GM12878 (cell line): ENCODE results near the gene DHRS7B. TPM values are rescaled to one million over a fixed set of nuclear protein-coding genes. Genes with fewer than 3 reads are reported as not detected.

Source experiments
- DPF2 ChIP-seq: fragments of 450-650 bp; IDR thresholded peaks from 2 replicates; pipeline ENCODE4 v1.6.1; 2017; ENCODE audit warnings: mild to moderate bottlenecking
- ETV6 ChIP-seq, 2 experiments: fragments of 450-650 bp in 1 of 2; IDR thresholded peaks in 1 of 2; conservative IDR thresholded peaks in 1 of 2; 2 replicates each; pipeline ENCODE4 v1.6.1; 2014; ENCODE audit warnings: antibody characterized with exemption in 1 of 2, borderline replicate concordance in 1 of 2, low read depth in 1 of 2, mild to moderate bottlenecking in 1 of 2, moderate library complexity in 1 of 2
- HCFC1 ChIP-seq: fragments of 150-350 bp; IDR thresholded peaks from 2 replicates; pipeline ENCODE4 v1.6.1; 2014; ENCODE audit warnings: low read length
- KDM1A ChIP-seq: fragments of 200-600 bp; sonication (generic); IDR thresholded peaks from 2 replicates; pipeline ENCODE4 v1.6.1; 2016; ENCODE audit warnings: borderline replicate concordance
- MEF2B ChIP-seq: fragments of 450-650 bp; IDR thresholded peaks from 2 replicates; pipeline ENCODE4 v1.6.1; 2018; ENCODE audit warnings: mild to moderate bottlenecking, moderate library complexity; ENCODE audit not compliant: partially characterized antibody, poor library complexity, severe bottlenecking
- MTA2 ChIP-seq: fragments of 450-650 bp; IDR thresholded peaks from 2 replicates; pipeline ENCODE4 v1.6.1; 2016; ENCODE audit warnings: low read depth, mild to moderate bottlenecking, moderate library complexity
- MYB ChIP-seq: fragments of 150-350 bp; IDR thresholded peaks from 2 replicates; pipeline ENCODE4 v1.6.1; 2014; ENCODE audit warnings: mild to moderate bottlenecking, low read depth, low read length, borderline replicate concordance
- NFYB ChIP-seq: IDR thresholded peaks from 2 replicates; pipeline ENCODE4 v1.6.1; 2011; ENCODE audit warnings: low read depth, mild to moderate bottlenecking, low read length, improper control_type of control experiment, moderate library complexity; ENCODE audit not compliant: insufficient read depth
- NR2C1 ChIP-seq: fragments of 450-650 bp; IDR thresholded peaks from 2 replicates; pipeline ENCODE4 v1.6.1; 2017; ENCODE audit warnings: antibody characterized with exemption, mild to moderate bottlenecking, moderate library complexity
- PAX5 ChIP-seq: IDR thresholded peaks from 2 replicates; pipeline ENCODE4 v1.6.1; 2011; ENCODE audit warnings: low read depth, low read length, borderline replicate concordance
- PML ChIP-seq: IDR thresholded peaks from 2 replicates; pipeline ENCODE4 v1.6.1; 2012; ENCODE audit warnings: low read length, inconsistent platforms
- POLR2AphosphoS5 ChIP-seq: IDR thresholded peaks from 2 replicates; pipeline ENCODE4 v1.6.1; 2011; ENCODE audit warnings: mild to moderate bottlenecking, low read length, inconsistent platforms
- RCOR1 ChIP-seq: conservative IDR thresholded peaks from 2 replicates; pipeline ENCODE4 v1.6.1; 2012; ENCODE audit warnings: low read depth, low read length, improper control_type of control experiment
- RELA ChIP-seq: fragments of 450-650 bp; IDR thresholded peaks from 2 replicates; pipeline ENCODE4 v1.8.0; 2014; ENCODE audit warnings: borderline replicate concordance; ENCODE audit not compliant: partially characterized antibody
- SREBF1 ChIP-seq: IDR thresholded peaks from 2 replicates; pipeline ENCODE4 v1.6.1; 2012; ENCODE audit warnings: mild to moderate bottlenecking, low read length
- SREBF2 ChIP-seq: IDR thresholded peaks from 2 replicates; pipeline ENCODE4 v1.6.1; 2012; ENCODE audit warnings: mild to moderate bottlenecking, low read length
- TARDBP ChIP-seq: IDR thresholded peaks from 2 replicates; pipeline ENCODE4 v1.6.1; 2016; ENCODE audit warnings: borderline replicate concordance
- TCF12 ChIP-seq: IDR thresholded peaks from 2 replicates; pipeline ENCODE4 v1.6.1; 2011; ENCODE audit warnings: low read depth, mild to moderate bottlenecking, low read length
- ZZZ3 ChIP-seq: IDR thresholded peaks from 2 replicates; pipeline ENCODE4 v1.6.1; 2011; ENCODE audit warnings: low read depth; ENCODE audit not compliant: control insufficient read depth, insufficient read length
- polyA plus RNA-seq, 11 experiments: library from polyadenylated mRNA; depleted of rRNA in 4 of 11; unstranded in 6 of 11; stranded (reverse) in 5 of 11; fragments of >200 nt; fragmentation: Nextera tagmentation in 4 of 11; fragmentation: Illumina TruSeq in 1 of 11; extraction: Ambion mirVana in 4 of 11; extraction: Trizol in 1 of 11; gene quantifications; 1 replicate in 1 of 11; 2 replicates in 10 of 11; pipeline versions ENCODE4 v1.2.1 to v1.2.3, GENCODE V29; 2011 to 2016; ENCODE audit warnings: inconsistent platforms in 2 of 11, missing spikeins in 2 of 11, low read depth in 1 of 11
- total RNA-seq, 4 experiments: library from RNA; depleted of rRNA in 3 of 4; stranded (reverse); fragments of >200 nt in 3 of 4; fragmentation: Illumina TruSeq in 1 of 4; extraction: Trizol in 1 of 4; gene quantifications; 2 replicates each; pipeline versions ENCODE4 v1.2.1 to v1.2.3, GENCODE V29; 2013 to 2021
- TF ChIP-seq, protein P1 (sequence below): IDR thresholded peaks from 2 replicates; pipeline ENCODE4 v1.6.1; 2012; ENCODE audit warnings: improper control_type of control experiment, low read depth, low read length; ENCODE audit not compliant: insufficient replicate concordance
- TF ChIP-seq, protein P2 (sequence below): fragments of 150-350 bp; IDR thresholded peaks from 2 replicates; pipeline ENCODE4 v1.6.1; 2014; ENCODE audit warnings: mild to moderate bottlenecking, low read depth, low read length
- TF ChIP-seq, protein P3 (sequence below): fragments of 450-650 bp; formaldehyde crosslinking; IDR thresholded peaks from 2 replicates; pipeline ENCODE4 v1.4.0; 2022; ENCODE audit warnings: mild to moderate bottlenecking, moderate library complexity

Gene DHRS7B
- total and polyA plus RNA-seq, 10 of the 15 experiments (the other 5 are each of a cell fraction or from before 2014, with no cell fraction given) = 11.1 to 35.6 (median 23.0) TPM

DNA sequence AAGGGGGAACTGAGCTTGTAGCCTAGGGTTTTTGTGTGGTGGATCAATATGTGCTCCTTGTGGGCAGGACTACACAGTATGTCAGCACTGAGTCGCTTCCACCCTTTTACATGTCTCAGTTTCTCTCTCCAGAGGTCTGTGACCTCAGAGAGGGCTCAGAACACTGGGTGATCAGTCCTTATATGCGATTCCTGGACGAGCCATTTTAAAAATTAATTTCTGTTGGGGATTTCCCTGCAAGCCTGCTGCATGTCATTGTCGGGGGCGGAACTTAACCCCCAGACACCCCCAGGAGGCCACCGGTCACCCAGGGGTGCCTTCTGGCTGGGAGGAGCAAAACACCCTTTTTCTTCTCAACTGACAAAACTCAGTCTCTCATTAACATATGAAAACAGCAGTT is 14.1 kb downstream of the DHRS7B start (continued):
- TF ChIP-seq, protein P1, sequence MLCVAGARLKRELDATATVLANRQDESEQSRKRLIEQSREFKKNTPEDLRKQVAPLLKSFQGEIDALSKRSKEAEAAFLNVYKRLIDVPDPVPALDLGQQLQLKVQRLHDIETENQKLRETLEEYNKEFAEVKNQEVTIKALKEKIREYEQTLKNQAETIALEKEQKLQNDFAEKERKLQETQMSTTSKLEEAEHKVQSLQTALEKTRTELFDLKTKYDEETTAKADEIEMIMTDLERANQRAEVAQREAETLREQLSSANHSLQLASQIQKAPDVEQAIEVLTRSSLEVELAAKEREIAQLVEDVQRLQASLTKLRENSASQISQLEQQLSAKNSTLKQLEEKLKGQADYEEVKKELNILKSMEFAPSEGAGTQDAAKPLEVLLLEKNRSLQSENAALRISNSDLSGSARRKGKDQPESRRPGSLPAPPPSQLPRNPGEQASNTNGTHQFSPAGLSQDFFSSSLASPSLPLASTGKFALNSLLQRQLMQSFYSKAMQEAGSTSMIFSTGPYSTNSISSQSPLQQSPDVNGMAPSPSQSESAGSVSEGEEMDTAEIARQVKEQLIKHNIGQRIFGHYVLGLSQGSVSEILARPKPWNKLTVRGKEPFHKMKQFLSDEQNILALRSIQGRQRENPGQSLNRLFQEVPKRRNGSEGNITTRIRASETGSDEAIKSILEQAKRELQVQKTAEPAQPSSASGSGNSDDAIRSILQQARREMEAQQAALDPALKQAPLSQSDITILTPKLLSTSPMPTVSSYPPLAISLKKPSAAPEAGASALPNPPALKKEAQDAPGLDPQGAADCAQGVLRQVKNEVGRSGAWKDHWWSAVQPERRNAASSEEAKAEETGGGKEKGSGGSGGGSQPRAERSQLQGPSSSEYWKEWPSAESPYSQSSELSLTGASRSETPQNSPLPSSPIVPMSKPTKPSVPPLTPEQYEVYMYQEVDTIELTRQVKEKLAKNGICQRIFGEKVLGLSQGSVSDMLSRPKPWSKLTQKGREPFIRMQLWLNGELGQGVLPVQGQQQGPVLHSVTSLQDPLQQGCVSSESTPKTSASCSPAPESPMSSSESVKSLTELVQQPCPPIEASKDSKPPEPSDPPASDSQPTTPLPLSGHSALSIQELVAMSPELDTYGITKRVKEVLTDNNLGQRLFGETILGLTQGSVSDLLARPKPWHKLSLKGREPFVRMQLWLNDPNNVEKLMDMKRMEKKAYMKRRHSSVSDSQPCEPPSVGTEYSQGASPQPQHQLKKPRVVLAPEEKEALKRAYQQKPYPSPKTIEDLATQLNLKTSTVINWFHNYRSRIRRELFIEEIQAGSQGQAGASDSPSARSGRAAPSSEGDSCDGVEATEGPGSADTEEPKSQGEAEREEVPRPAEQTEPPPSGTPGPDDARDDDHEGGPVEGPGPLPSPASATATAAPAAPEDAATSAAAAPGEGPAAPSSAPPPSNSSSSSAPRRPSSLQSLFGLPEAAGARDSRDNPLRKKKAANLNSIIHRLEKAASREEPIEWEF = no peak
- peak in 1 of 2 experiments; percentile 36; a peak in 1 of 4 replicates for TF ChIP-seq ETV6 (conservative IDR thresholded peaks at IDR 0.05 in 1 of 2, IDR thresholded peaks at IDR 0.05 in 1 of 2; ENCODE audit: borderline replicate concordance in 1 of 2, low read depth in 1 of 2)
- TF ChIP-seq MYB = no peak
- TF ChIP-seq RCOR1 = no peak
- TF ChIP-seq TARDBP = no peak
- TF ChIP-seq MTA2 = no peak
- 0 out of 2 replicates have a peak, but pooled peaks have one; percentile 34 for TF ChIP-seq TCF12
- TF ChIP-seq PAX5 = no peak
- TF ChIP-seq ZZZ3 = no peak
- no peak for TF ChIP-seq NFYB
- TF ChIP-seq SREBF2 = no peak
- no peak for TF ChIP-seq DPF2
- TF ChIP-seq SREBF1 = no peak
- peak; percentile 14 for TF ChIP-seq RELA
- TF ChIP-seq KDM1A = no peak
- no peak for TF ChIP-seq HCFC1
- no peak for TF ChIP-seq PML
- TF ChIP-seq, protein P2, sequence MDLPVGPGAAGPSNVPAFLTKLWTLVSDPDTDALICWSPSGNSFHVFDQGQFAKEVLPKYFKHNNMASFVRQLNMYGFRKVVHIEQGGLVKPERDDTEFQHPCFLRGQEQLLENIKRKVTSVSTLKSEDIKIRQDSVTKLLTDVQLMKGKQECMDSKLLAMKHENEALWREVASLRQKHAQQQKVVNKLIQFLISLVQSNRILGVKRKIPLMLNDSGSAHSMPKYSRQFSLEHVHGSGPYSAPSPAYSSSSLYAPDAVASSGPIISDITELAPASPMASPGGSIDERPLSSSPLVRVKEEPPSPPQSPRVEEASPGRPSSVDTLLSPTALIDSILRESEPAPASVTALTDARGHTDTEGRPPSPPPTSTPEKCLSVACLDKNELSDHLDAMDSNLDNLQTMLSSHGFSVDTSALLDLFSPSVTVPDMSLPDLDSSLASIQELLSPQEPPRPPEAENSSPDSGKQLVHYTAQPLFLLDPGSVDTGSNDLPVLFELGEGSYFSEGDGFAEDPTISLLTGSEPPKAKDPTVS = no peak
- TF ChIP-seq NR2C1 = peak; percentile 23; the same call in 1 of the 2 replicates
- peak; percentile 53 for TF ChIP-seq MEF2B
- TF ChIP-seq, protein P3, sequence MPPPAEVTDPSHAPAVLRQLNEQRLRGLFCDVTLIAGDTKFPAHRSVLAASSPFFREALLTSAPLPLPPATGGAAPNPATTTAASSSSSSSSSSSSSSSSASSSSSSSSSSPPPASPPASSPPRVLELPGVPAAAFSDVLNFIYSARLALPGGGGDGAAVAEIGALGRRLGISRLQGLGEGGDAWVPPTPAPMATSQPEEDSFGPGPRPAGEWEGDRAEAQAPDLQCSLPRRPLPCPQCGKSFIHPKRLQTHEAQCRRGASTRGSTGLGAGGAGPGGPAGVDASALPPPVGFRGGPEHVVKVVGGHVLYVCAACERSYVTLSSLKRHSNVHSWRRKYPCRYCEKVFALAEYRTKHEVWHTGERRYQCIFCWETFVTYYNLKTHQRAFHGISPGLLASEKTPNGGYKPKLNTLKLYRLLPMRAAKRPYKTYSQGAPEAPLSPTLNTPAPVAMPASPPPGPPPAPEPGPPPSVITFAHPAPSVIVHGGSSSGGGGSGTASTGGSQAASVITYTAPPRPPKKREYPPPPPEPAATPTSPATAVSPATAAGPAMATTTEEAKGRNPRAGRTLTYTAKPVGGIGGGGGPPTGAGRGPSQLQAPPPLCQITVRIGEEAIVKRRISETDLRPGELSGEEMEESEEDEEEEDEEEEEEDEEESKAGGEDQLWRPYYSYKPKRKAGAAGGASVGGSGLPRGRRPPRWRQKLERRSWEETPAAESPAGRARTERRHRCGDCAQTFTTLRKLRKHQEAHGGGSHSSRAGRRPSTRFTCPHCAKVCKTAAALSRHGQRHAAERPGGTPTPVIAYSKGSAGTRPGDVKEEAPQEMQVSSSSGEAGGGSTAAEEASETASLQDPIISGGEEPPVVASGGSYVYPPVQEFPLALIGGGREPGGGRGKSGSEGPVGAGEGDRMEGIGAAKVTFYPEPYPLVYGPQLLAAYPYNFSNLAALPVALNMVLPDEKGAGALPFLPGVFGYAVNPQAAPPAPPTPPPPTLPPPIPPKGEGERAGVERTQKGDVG (CRISPR knock-in tag) = no peak
- no peak for TF ChIP-seq POLR2AphosphoS5
